ENCODE results near the gene BRI3. TPM values are rescaled to one million over a fixed set of nuclear protein-coding genes. Genes with fewer than 3 reads are reported as not detected.

The BRI3 gene
- total and polyA plus RNA-seq, 2 of the 8 experiments (the other 6 are each of a cell fraction or from before 2014, with no cell fraction given), result 77.5 to 93.4 TPM

DNA sequence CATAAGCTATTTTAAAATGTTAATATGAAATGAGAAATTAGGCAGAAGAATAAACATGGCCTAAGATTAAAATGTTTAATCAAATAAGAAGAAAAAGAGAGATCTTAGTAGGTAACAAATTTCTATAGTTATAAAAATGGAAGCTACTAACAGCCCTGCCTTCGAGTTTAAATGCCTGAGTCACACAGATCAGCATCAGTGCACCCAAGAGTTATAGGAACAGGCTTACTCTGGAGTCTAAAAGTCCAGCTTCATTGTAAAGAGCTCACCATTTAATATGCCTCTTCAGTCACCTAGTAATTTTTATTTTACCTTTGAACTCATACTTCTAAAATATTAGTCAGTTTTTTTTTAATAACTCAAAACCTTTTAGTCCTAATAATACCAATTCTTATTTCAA is 52.6 kb downstream of the BRI3 start:
- ChIA-PET CTCF (ENCODE audit: partially characterized antibody) (interaction anchor here (0.8 to 1.5 kb wide), 5 partner anchors 12 to 498 kb away, joined by 3 to 6 read pairs (median 4); no protein-coding TSS in a partner anchor), POLR2A (ENCODE audit: partially characterized antibody) (no interaction called here)
- no peak overlapping the region for H3K9ac ChIP-seq (replicated peaks in 1 of 4; ENCODE audit: extremely low read depth in 1 of 4, low read depth in 3 of 4, low read length in 3 of 4)
- no peak overlapping the region for H3K27ac ChIP-seq (ENCODE audit: low read depth, low read length)
- H3K23me2 ChIP-seq (ENCODE audit: low read depth, low read length), result no peaks in the 10 kb centered on the region
- no peak overlapping the region for H3K4ac ChIP-seq (replicated peaks; ENCODE audit: insufficient read length, low read depth, low read length)
- no peak overlapping the region for H2BK12ac ChIP-seq (ENCODE audit: low read depth, low read length)
- H2AFZ ChIP-seq (ENCODE audit: low read length), result no peak overlapping the region
- no peak overlapping the region for H2BK15ac ChIP-seq (ENCODE audit: low read length)
- no peak overlapping the region for H3K4me3 ChIP-seq (ENCODE audit: extremely low read depth in 1 of 4, insufficient read depth in 2 of 4, low read depth in 3 of 4, low read length in 4 of 4)
- no peak overlapping the region for H4K91ac ChIP-seq (replicated peaks; ENCODE audit: insufficient read length, low read length)
- peaks cover 1 to 4% of the 10 kb centered on the region in 2 experiments for H4K20me1 ChIP-seq (replicated peaks in 1 of 2; ENCODE audit: control insufficient read depth in 1 of 2, insufficient read depth in 2 of 2, low read length in 2 of 2)
- H2BK120ac ChIP-seq (replicated peaks; ENCODE audit: low read depth, low read length), result no peak overlapping the region
- WGBS, 2 experiments (ENCODE audit: extremely low coverage in 1 of 2, insufficient coverage in 1 of 2, insufficient read length in 1 of 2, insufficient replicate concordance in 2 of 2, low coverage in 1 of 2, low lambda C conversion rate in 2 of 2, missing lambda C conversion rate in 1 of 2), result 96% methylated on average over 1 of the region's 1 CpG; no CpG with 5 or more reads in 1 of the 2 experiments
- H3K36me3 ChIP-seq (ENCODE audit: control insufficient read depth in 2 of 4, insufficient read depth in 4 of 4, low read length in 3 of 4), result no peaks in the 10 kb centered on the region; a peak in 2 of 8 replicates
- H3K14ac ChIP-seq (ENCODE audit: insufficient read length), result no peak overlapping the region
- H3K79me2 ChIP-seq (ENCODE audit: control insufficient read depth in 1 of 2, insufficient read depth in 2 of 2, low read length in 2 of 2), result peaks cover 0 to 8% of the 10 kb centered on the region in 2 experiments; a peak in 2 of 4 replicates
- DNase-seq (ENCODE audit: low read depth in 1 of 2, low spot score in 2 of 2), result no peak
- TF ChIP-seq, protein P1, sequence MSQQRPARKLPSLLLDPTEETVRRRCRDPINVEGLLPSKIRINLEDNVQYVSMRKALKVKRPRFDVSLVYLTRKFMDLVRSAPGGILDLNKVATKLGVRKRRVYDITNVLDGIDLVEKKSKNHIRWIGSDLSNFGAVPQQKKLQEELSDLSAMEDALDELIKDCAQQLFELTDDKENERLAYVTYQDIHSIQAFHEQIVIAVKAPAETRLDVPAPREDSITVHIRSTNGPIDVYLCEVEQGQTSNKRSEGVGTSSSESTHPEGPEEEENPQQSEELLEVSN (IDR thresholded peaks at IDR 0.05), result no peak
- TF ChIP-seq KDM4A (IDR thresholded peaks at IDR 0.05; ENCODE audit: low read depth, low read length, severe bottlenecking) (no peak), ASH2L (IDR thresholded peaks at IDR 0.05; ENCODE audit: low read length) (no peak), MAFK (IDR thresholded peaks at IDR 0.05; ENCODE audit: low read depth, low read length) (no peak)
- 0 out of 4 replicates have a peak, but pooled peaks cover 0 to 3% of the 10 kb centered on the region in 2 experiments for H3K9me3 ChIP-seq (ENCODE audit: insufficient read depth in 2 of 2, low read depth in 1 of 2, low read length in 1 of 2)
- FAIRE-seq, result no peak
- no peak overlapping the region for H2BK5ac ChIP-seq (ENCODE audit: low read depth, low read length)
- no peaks in the 10 kb centered on the region for H3K27me3 ChIP-seq (replicated peaks in 1 of 4; ENCODE audit: control insufficient read depth in 3 of 4, extremely low read depth in 1 of 4, insufficient read depth in 3 of 4, low read length in 3 of 4)
- no peak overlapping the region for H4K5ac ChIP-seq (ENCODE audit: insufficient read length, low read depth, low read length)
- no peaks in the 10 kb centered on the region for H3K4me1 ChIP-seq (replicated peaks in 1 of 4; ENCODE audit: control insufficient read depth in 3 of 4, insufficient read depth in 4 of 4, low read length in 3 of 4)
- H3K4me2 ChIP-seq (ENCODE audit: insufficient read depth in 1 of 2, low read depth in 2 of 2, low read length in 2 of 2), result no peak overlapping the region
- no peaks in the 10 kb centered on the region; the same call in 1 of the 2 replicates for H3K79me1 ChIP-seq (ENCODE audit: low read depth, low read length)
- no peak overlapping the region for H4K8ac ChIP-seq (ENCODE audit: extremely low read depth, insufficient read depth, low read length)
- no peak overlapping the region for H3K56ac ChIP-seq (replicated peaks; ENCODE audit: insufficient read length, low read depth, low read length)
- no peak overlapping the region for H3K23ac ChIP-seq (ENCODE audit: insufficient read length)
- no peak overlapping the region for H2AK5ac ChIP-seq (ENCODE audit: low read depth, low read length)
- H2BK20ac ChIP-seq (ENCODE audit: low read length), result no peak overlapping the region
- no peak overlapping the region for H3K18ac ChIP-seq (ENCODE audit: extremely low read depth, low read length)
